Kidney (tissue), 14 donors: ENCODE results near the gene KIRREL3. TPM values are rescaled to one million over a fixed set of nuclear protein-coding genes. Genes with fewer than 3 reads are reported as not detected.

ENCODE experiments used
- DNase-seq, 5 donors: peaks; one replicate each; pipeline ENCODE4 v3.0.0-alpha.2; 2013 to 2020
- FAIRE-seq: peaks from 2 replicates; lab custom pipeline; 2012; peaks lifted over from hg19 to GRCh38; lab: Jason Lieb, UNC
- H3K27ac ChIP-seq, 2 donors: one replicate each; pipeline ENCODE4 v1.7.0; 2013; ENCODE audit warnings: low read depth in 2 of 2, low read length in 2 of 2, inconsistent platforms in 1 of 2
- H3K27me3 ChIP-seq: one replicate; pipeline ENCODE4 v1.7.1; 2013; ENCODE audit warnings: low read length, inconsistent platforms; ENCODE audit not compliant: control insufficient read depth, insufficient read depth
- H3K36me3 ChIP-seq, 3 donors: one replicate each; pipeline versions ENCODE4 v1.7.0 to v1.7.1; 2013; ENCODE audit warnings: low read length in 3 of 3, control low read depth in 1 of 3, inconsistent platforms in 1 of 3; ENCODE audit not compliant: insufficient read depth in 3 of 3, control insufficient read depth in 2 of 3
- H3K4me1 ChIP-seq, 3 donors: one replicate each; pipeline versions ENCODE4 v1.7.0 to v1.7.1; 2013; ENCODE audit warnings: low read length in 3 of 3, inconsistent platforms in 1 of 3, low read depth in 1 of 3; ENCODE audit not compliant: control insufficient read depth in 2 of 3, insufficient read depth in 2 of 3
- H3K4me3 ChIP-seq, 3 donors: one replicate each; pipeline versions ENCODE4 v1.7.0 to v1.8.1; 2013; ENCODE audit warnings: low read length in 3 of 3, control low read depth in 1 of 3, inconsistent platforms in 1 of 3
- H3K9ac ChIP-seq, 3 donors: one replicate each; pipeline versions ENCODE4 v1.7.0 to v1.7.1; 2013; ENCODE audit warnings: low read length in 3 of 3, control low read depth in 1 of 3, inconsistent platforms in 1 of 3
- H3K9me3 ChIP-seq, 3 donors: one replicate each; pipeline versions ENCODE4 v1.7.0 to v1.7.1; 2013; ENCODE audit warnings: low read length in 3 of 3, control low read depth in 1 of 3, inconsistent platforms in 1 of 3; ENCODE audit not compliant: control insufficient read depth in 2 of 3, insufficient read depth in 1 of 3
- intact Hi-C: fragments of 100-400 bp; cut with DNase I; formaldehyde crosslinking; loops from one replicate; pipeline ENCODE4 v1.11.1; 2022
- polyA plus RNA-seq: library from polyadenylated mRNA; stranded (reverse); fragments of 350-450 nt; fragmentation: Illumina TruSeq; extraction: RNeasy Lipid Tissue Mini Kit (QIAGEN cat#74804); gene quantifications from one replicate; pipeline ENCODE4 v1.2.3, GENCODE V29; 2014; ENCODE audit warnings: low read depth, low replicate concordance; ENCODE audit not compliant: insufficient read depth
- total RNA-seq: library from RNA; stranded (reverse); fragmentation: NEBNext Ultra II Directional; extraction: Animal tissue kit (Norgen Biotek cat#: 25700); gene quantifications from one replicate; pipeline ENCODE4 v1.2.1, GENCODE V29; 2021
- TF ChIP-seq, protein P1 (sequence below): IDR thresholded peaks from 3 replicates; pipeline ENCODE4 v1.5.1; 2012; ENCODE audit warnings: mild to moderate bottlenecking, moderate library complexity, borderline replicate concordance; ENCODE audit not compliant: insufficient read depth; ENCODE audit errors: extremely low read depth
- donor health status: control.
- donor health status: control.
- donor health status: control.
- donor health status: control.
- donor health status: control.
- donor health status: DM: yes; HTN: yes; CAD: no.
- donor health status: Normal renal cell carcinoma (clear cell type).

The KIRREL3 gene
- total and polyA plus RNA-seq, 2 donors from 2014 or later = 0.19 to 0.22 TPM

DNA sequence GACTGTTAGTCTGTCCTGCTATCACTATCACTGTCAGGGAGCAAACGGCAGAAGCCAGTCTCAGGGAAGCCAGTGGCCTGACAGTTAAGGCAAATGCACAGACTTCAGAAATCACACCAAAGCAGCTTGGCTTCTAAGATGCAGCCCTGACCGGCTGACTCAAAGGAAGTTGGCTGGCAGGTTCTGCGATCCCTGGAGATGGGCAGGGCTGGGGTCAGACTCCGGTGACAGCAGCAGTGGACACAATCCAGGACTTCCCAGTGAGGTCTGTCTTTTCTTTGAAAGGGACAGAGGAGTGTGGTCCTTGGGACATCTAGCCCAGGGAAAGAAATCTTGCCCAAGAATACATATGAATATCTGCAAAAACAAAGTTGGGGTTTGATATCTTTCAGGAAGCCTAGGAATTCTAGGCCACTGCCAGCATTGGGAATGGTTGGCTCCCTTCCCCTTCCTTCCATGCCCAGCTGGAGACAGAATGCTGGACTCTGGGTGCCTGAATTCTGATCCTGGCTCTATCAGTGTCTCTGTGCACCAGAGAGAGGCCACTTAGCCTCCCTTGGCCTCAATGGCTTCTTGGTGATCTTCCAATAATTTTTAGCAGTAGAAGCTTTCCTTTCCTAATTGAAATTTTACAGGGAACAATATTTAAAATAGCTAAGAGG, 108.9 kb downstream of the KIRREL3 start:
- intact Hi-C loops = no loop called here
- Histone ChIP-seq H3K36me3 (no peaks in the 10 kb centered on the region), H3K27ac (no peak overlapping the region), H3K4me1 (no peaks in the 10 kb centered on the region), H3K9ac (no peak overlapping the region), H3K4me3 (no peak overlapping the region), H3K9me3 (peaks cover 0 to 7% (median 0%) of the 10 kb centered on the region in 3 donors), H3K27me3 (no peaks in the 10 kb centered on the region)
- FAIRE-seq (no peak), DNase-seq (peak in 1 of 5 donors; percentile 7)
- TF ChIP-seq, protein P1, sequence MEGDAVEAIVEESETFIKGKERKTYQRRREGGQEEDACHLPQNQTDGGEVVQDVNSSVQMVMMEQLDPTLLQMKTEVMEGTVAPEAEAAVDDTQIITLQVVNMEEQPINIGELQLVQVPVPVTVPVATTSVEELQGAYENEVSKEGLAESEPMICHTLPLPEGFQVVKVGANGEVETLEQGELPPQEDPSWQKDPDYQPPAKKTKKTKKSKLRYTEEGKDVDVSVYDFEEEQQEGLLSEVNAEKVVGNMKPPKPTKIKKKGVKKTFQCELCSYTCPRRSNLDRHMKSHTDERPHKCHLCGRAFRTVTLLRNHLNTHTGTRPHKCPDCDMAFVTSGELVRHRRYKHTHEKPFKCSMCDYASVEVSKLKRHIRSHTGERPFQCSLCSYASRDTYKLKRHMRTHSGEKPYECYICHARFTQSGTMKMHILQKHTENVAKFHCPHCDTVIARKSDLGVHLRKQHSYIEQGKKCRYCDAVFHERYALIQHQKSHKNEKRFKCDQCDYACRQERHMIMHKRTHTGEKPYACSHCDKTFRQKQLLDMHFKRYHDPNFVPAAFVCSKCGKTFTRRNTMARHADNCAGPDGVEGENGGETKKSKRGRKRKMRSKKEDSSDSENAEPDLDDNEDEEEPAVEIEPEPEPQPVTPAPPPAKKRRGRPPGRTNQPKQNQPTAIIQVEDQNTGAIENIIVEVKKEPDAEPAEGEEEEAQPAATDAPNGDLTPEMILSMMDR = no peak

DNA sequence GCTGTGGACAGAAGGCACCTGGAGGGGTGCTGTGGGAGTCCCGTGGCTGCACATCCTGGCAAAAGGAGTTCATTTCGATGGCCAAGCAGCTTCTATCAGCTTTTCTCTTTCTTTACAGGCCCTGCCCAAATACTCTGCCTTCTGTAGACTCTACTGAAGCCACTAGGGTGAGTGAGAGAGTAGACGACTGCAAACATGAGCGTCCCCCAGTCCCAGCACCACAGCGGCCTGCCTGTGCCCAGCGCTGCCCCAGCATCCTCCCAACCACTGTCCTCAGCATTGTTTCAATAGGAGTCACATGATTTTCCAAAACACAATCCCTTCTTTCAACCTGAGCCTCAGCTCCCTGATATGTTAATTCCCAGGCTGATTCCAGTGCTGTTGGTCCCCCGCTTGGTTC, 110.0 kb downstream of the KIRREL3 start:
- H3K36me3 ChIP-seq = no peaks in the 10 kb centered on the region
- no peak overlapping the region for H3K9ac ChIP-seq
- H3K27ac ChIP-seq = no peak overlapping the region
- peak in 1 of 5 donors; percentile 7 for DNase-seq
- TF ChIP-seq, protein P1 = no peak
- no peaks in the 10 kb centered on the region for H3K9me3 ChIP-seq
- FAIRE-seq = no peak
- no peak overlapping the region for H3K4me3 ChIP-seq
- intact Hi-C loops = no loop called here
- no peaks in the 10 kb centered on the region for H3K27me3 ChIP-seq
- H3K4me1 ChIP-seq = no peaks in the 10 kb centered on the region

DNA sequence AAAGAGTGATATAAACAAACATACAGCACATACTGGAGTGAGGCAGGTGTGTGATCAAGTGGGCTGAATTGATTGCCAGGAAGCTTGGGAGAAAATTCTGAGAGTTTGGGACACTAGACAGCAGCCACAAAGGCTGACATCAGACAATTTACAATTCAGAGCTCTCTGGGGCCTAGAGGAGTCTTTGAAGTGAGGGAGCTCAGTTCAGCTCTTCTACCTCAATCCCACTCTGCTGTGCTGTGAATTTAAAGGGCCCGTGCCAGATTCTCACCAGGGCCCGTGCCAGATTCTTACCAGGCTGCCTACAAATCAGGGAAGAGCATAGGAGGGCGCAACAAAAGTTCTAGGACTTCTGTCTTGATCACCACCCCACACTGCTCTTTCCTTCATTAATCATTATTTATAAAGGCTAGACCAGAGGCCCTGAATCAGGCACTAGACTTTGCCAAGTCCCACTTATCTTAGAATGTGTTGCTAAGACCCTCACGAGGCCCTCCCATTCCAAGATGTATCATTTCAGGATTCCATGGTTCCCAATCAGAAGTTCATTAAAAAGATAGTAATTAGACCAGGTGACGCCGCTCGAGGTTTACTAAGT, 112.4 kb downstream of the KIRREL3 start:
- H3K9me3 ChIP-seq = no peaks in the 10 kb centered on the region
- intact Hi-C loops = no loop called here
- no peaks in the 10 kb centered on the region for H3K36me3 ChIP-seq
- H3K4me1 ChIP-seq = no peaks in the 10 kb centered on the region
- no peak overlapping the region for H3K27ac ChIP-seq
- FAIRE-seq = no peak
- H3K9ac ChIP-seq = no peak overlapping the region
- DNase-seq = no peak
- H3K27me3 ChIP-seq = no peaks in the 10 kb centered on the region
- no peak overlapping the region for H3K4me3 ChIP-seq
- TF ChIP-seq, protein P1 = no peak
